Kidney glomerular epithelial cell (primary cell): ENCODE measurements around the gene TLR5.

Source experiments
- DNase-seq: peaks from one replicate; lab custom pipeline; 2025; lab: John Stamatoyannopoulos, UW

The TLR5 gene

GRCh38 chr1:223068900-223069665 is 74.0 kb downstream of the TLR5 start:
- no peak for DNase-seq

- DNase-seq: no peak
Observed at GRCh38 chr1:223067914-223068313, 75.1 kb downstream of the TLR5 start.

DNA sequence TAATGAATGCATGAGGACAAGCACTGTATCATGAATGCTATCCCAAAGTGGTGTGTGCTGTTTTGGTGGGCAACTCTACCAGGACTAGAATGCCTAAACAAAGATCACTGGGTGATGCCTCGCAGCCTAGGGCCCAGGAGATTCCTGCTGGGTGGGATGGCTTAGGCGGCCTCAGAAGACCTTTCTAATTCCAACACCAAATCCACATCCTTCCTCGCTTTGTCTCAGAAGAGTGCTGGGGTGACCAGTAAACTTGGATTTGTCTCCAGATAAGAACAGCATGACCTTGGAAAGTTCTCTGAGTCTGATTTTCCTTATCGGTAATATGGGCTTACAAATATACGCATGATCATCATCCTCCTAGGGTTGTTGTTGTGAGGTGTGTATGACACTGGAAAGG is 76.6 kb downstream of the TLR5 start:
- no peak for DNase-seq

- no peak for DNase-seq
Observed at GRCh38 chr1:223062177-223062576, 80.9 kb downstream of the TLR5 start.

- DNase-seq: no peak
Observed at GRCh38 chr1:223059526-223059925, 83.5 kb downstream of the TLR5 start.
